Cerebellar cortex (tissue), 1 donor: ENCODE measurements around the gene RPH3AL.
"Not testable (repeated sequence)": the region's sequence is repeated elsewhere in the genome, so short reads cannot be mapped to it uniquely, and the experiment has no call there.

Experiments
- DNase-seq: peaks from one replicate; pipeline ENCODE4 v3.0.0-alpha.2; 2015; ENCODE audit warnings: low spot score

Gene RPH3AL

GRCh38 chr17:237406-237955, 115.1 kb downstream of the RPH3AL start:
- no peak for DNase-seq

GRCh38 chr17:236641-237405, 115.8 kb downstream of the RPH3AL start:
- no peak for DNase-seq

GRCh38 chr17:235831-236640, 116.6 kb downstream of the RPH3AL start:
- no peak for DNase-seq

GRCh38 chr17:234994-235830, 117.4 kb downstream of the RPH3AL start:
- DNase-seq, result not testable (repeated sequence)

GRCh38 chr17:234163-234993, 118.2 kb downstream of the RPH3AL start:
- not testable (repeated sequence) for DNase-seq

GRCh38 chr17:233473-233941, 119.1 kb downstream of the RPH3AL start:
- DNase-seq, result no peak

- DNase-seq, result no peak
Observed at GRCh38 chr17:231966-232807, 120.4 kb downstream of the RPH3AL start.

- no peak for DNase-seq
Observed at GRCh38 chr17:231191-231965, 121.2 kb downstream of the RPH3AL start.

- no peak for DNase-seq
Observed at GRCh38 chr17:230395-230770, 122.2 kb downstream of the RPH3AL start.

- no peak for DNase-seq
Observed at GRCh38 chr17:229709-230394, 122.8 kb downstream of the RPH3AL start.

GRCh38 chr17:228951-229708, 123.5 kb downstream of the RPH3AL start:
- DNase-seq, result no peak

- DNase-seq, result no peak
Observed at GRCh38 chr17:227946-228615, 124.5 kb downstream of the RPH3AL start.

- DNase-seq, result peak; percentile 76
Observed at GRCh38 chr17:227078-227945, 125.3 kb downstream of the RPH3AL start.

GRCh38 chr17:226108-227077, 126.2 kb downstream of the RPH3AL start:
- peak; percentile 28 for DNase-seq

- DNase-seq, result no peak
Observed at GRCh38 chr17:225551-225950, 127.1 kb downstream of the RPH3AL start.
